Fibroblast of mammary gland (primary cell): ENCODE results near the gene PRKCQ.
A peak's percentile ranks its signal among the peaks of the same experiment; 100 is the strongest.

Experiments
- DNase-seq: peaks from one replicate; pipeline ENCODE4 v3.0.0-alpha.2; 2010; ENCODE audit warnings: low read depth
- H3K4me3 ChIP-seq: 2 replicates; pipeline ENCODE4 v1.5.1; 2011; ENCODE audit warnings: low read depth, mild to moderate bottlenecking, low read length, moderate library complexity; ENCODE audit not compliant: control insufficient read depth
- CTCF ChIP-seq: conservative IDR thresholded peaks from 2 replicates; pipeline ENCODE4 v1.5.1; 2011; ENCODE audit warnings: low read depth, low read length, inconsistent platforms; ENCODE audit not compliant: control insufficient read depth, insufficient read depth

PRKCQ gene

DNA sequence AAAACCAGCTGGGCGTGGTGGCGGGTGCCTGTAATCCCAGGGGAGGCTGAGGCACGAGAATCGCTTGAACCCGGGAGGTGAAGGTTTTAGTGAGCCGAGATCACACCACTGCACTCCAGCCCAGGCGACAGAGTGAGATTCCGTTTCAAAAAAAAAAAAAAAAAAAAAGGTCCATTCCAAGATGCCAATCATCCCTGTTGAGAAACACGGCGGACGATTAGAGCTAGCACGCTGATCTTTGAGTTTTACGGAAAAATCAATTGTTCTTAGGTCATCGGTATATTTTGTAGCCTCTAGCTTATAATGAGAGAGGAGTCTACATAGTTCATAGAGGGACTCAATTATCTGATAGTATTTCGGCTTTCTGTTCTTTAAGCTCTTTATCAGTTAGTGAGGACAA is 169.2 kb downstream of the PRKCQ start:
- H3K4me3 ChIP-seq = no peak overlapping the region
- TF ChIP-seq CTCF = no peak
- DNase-seq = no peak

DNA sequence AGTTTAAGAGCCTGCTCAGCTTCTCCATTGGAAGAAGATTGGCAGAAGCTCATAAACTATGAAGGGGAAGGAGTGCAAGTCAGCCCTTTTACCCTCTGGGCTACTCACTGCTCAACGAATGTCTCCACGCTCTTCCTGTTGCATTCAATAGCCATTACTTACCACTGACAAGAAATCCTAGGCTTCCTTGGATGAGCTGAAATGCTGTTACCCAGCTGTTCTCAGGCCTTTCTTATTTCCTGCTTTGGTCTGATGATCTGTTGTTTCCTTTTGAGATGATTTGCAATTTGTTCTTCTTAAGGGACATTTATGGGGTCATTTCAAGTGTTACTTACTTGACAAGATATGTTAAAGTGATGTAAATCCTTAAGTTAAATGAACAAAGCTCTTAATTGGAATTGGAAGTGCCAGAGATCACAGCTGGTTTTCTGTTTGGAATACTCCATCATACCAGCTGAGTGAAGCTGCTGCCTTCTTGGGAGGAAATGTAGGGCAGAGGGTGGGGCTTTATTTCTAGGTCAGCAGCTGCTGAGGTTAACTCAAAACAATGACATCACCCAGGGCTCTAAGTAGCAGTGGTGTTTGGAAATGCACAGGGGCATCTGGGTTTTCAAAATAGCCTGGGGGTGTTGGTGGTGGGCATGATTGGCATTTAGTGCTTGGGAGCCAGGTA is 170.0 kb downstream of the PRKCQ start:
- peak; percentile 62 for DNase-seq
- TF ChIP-seq CTCF = no peak
- H3K4me3 ChIP-seq = no peak overlapping the region

DNA sequence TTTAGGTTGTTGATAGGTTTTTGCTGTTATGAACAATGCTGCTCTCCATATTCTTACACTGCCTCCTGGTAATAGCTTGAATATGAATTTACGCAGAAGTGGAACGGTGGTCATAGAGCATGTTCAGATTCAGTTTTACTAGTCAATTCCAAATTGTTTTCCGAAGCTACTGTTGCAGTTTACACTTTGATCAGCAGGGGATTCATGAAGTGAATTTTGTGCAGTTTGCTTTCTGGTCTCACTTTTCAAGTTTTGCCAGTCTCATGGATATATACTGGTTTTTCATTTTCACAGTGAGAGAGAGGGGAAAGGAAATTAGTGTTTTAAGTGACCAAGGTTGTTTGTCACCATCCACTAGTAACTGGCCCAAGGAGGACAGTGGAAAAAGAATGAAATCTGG is 171.3 kb downstream of the PRKCQ start:
- peak; percentile 21 for TF ChIP-seq CTCF
- no peak overlapping the region for H3K4me3 ChIP-seq
- no peak for DNase-seq

GRCh38 chr10:6407034-6407721 is 172.9 kb downstream of the PRKCQ start:
- TF ChIP-seq CTCF = no peak
- no peak for DNase-seq
- no peak overlapping the region for H3K4me3 ChIP-seq

DNA sequence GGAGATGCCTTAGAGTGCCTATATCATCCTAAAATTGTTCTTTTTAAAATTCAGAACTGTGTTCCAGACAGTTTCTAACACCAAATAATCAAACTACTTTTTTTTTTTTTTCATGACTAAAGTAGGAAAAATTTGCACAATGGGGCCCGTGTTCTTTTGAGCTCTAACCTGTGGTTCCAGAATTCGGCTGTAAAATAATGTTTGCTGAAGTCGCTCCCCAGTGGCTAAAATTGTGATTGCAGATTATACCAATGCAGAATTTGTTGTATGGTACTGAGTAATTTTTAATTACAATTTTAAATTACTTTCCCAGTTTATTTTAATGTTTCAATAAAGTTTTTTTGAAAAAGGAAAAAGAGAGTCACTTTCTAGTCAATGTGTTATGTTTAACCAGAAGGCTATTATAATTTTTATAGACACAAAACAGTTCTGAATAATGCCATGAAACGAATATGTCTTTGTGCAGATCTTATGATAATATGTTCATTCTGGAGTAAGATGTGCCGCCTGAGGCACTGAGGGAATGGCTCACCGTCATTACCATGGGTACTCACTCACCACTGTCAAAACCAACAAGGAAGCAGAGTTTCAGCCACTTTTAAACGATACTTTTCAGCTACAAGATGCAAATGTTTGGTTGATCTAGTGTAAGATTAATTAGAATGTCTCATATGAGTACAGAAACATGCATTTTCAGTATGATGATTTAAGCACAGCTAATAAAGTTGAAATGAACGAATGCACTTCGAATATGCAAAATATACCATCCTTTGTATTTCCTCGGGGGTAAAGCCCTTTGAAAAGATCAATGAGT is 173.6 kb downstream of the PRKCQ start:
- peak; percentile 51 for TF ChIP-seq CTCF
- no peak overlapping the region for H3K4me3 ChIP-seq
- peak; percentile 46 for DNase-seq

DNA sequence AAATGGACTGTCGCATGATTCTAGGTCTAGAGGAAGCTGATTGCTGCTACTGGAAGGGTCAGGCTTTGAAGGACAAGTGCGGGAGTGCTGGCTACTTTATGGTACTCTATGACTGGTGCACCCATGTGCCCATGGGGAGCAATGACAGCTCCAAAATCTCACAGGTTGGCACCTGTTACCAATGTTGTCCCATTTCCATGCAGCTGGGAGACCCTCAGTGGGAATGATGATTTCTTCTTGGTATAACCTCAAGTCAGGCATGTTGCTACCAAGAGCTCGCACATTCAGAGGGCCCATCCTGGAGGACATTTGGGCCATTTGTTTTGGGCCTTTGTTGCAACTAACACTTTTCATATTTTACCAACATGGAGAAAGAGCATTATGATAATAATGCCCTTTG is 174.4 kb downstream of the PRKCQ start:
- DNase-seq = no peak
- no peak overlapping the region for H3K4me3 ChIP-seq
- no peak for TF ChIP-seq CTCF
